ENCODE results near the gene SREBF1. TPM values are rescaled to one million over a fixed set of nuclear protein-coding genes. Genes with fewer than 3 reads are reported as not detected.
A peak's percentile ranks its signal among the peaks of the same experiment; 100 is the strongest.

Gene SREBF1
- total and polyA plus RNA-seq, 7 experiments from 2014 or later: 22.4 to 281 (median 41.3) TPM

- Histone ChIP-seq H3K9me3 (ENCODE audit: control insufficient read depth in 2 of 3, low read length in 3 of 3) (no peaks in the 10 kb centered on the region), H3K36me3 (ENCODE audit: control insufficient read depth in 2 of 3, insufficient read depth in 3 of 3, low read length in 3 of 3) (no peaks in the 10 kb centered on the region), H3K4me3 (ENCODE audit: low read length) (no peak overlapping the region), H3K27me3 (ENCODE audit: control insufficient read depth in 2 of 2, insufficient read depth in 2 of 2, low read length in 2 of 2) (no peaks in the 10 kb centered on the region), H3K27ac (ENCODE audit: low read depth, low read length) (no peak overlapping the region), H3K4me1 (ENCODE audit: control insufficient read depth in 2 of 2, insufficient read depth in 2 of 2, low read length in 2 of 2) (peaks cover 0 to 14% of the 10 kb centered on the region in 2 donors)
- CTCF ChIA-PET: no interaction called here
- Mint-ChIP-seq H3K4me3 (peak overlapping the region in 1 of 10 donors; percentile 62), H3K4me1 (peaks cover 22 to 34% (median 29%) of the 10 kb centered on the region in 7 donors), H3K27ac (peak overlapping the region in 1 of 9 donors; percentile 77), H3K27me3 (no peaks in the 10 kb centered on the region), H3K9me3 (no peaks in the 10 kb centered on the region), H3K36me3 (peaks cover 0 to 3% (median 0%) of the 10 kb centered on the region in 5 donors)
- no peak for DNase-seq
- POLR2A ChIA-PET: interaction anchor here (0.6 to 1.0 kb wide), 4 partner anchors 10 to 74 kb away, joined by 3 to 5 read pairs (median 3); no protein-coding TSS in a partner anchor
- intact Hi-C loops (cut with micrococcal nuclease): no loop called here
- ATAC-seq: no peak
These were observed 69.5 kb downstream of the SREBF1 start for GRCh38 chr17:17767154-17767869.

- H3K27ac ChIP-seq (ENCODE audit: low read depth, low read length): peak overlapping the region; percentile 49
- CTCF ChIA-PET: no interaction called here
- no peak overlapping the region for H3K4me3 ChIP-seq (ENCODE audit: low read length)
- no peaks in the 10 kb centered on the region for H3K36me3 ChIP-seq (ENCODE audit: control insufficient read depth in 2 of 3, insufficient read depth in 3 of 3, low read length in 3 of 3)
- H3K4me1 ChIP-seq (ENCODE audit: control insufficient read depth in 2 of 2, insufficient read depth in 2 of 2, low read length in 2 of 2): peaks cover 0 to 14% of the 10 kb centered on the region in 2 donors
- no peaks in the 10 kb centered on the region for H3K9me3 Mint-ChIP-seq
- peak overlapping the region in 2 of 10 donors; percentile 32 to 62 for H3K4me3 Mint-ChIP-seq
- H3K9me3 ChIP-seq (ENCODE audit: control insufficient read depth in 2 of 3, low read length in 3 of 3): no peaks in the 10 kb centered on the region
- peaks cover 22 to 35% (median 30%) of the 10 kb centered on the region in 7 donors for H3K4me1 Mint-ChIP-seq
- no peaks in the 10 kb centered on the region for H3K27me3 ChIP-seq (ENCODE audit: control insufficient read depth in 2 of 2, insufficient read depth in 2 of 2, low read length in 2 of 2)
- H3K27ac Mint-ChIP-seq: peak overlapping the region in 6 of 9 donors; percentile 43 to 77 (median 65)
- no peaks in the 10 kb centered on the region for H3K27me3 Mint-ChIP-seq
- ATAC-seq (no peak), DNase-seq (no peak)
- POLR2A ChIA-PET: interaction anchor here (0.6 to 1.0 kb wide), 2 partner anchors 13 to 74 kb away, joined by 3 read pairs; no protein-coding TSS in a partner anchor
- H3K36me3 Mint-ChIP-seq: peaks cover 0 to 3% (median 0%) of the 10 kb centered on the region in 5 donors
- intact Hi-C loops (cut with micrococcal nuclease): no loop called here
These were observed 70.1 kb downstream of the SREBF1 start for GRCh38 chr17:17766744-17767120.

GRCh38 chr17:17766077-17766743, 70.6 kb downstream of the SREBF1 start:
- Histone ChIP-seq H3K36me3 (ENCODE audit: control insufficient read depth in 2 of 3, insufficient read depth in 3 of 3, low read length in 3 of 3) (no peaks in the 10 kb centered on the region), H3K9me3 (ENCODE audit: control insufficient read depth in 2 of 3, low read length in 3 of 3) (no peaks in the 10 kb centered on the region), H3K27ac (ENCODE audit: low read depth, low read length) (peak overlapping the region; percentile 49), H3K4me1 (ENCODE audit: control insufficient read depth in 2 of 2, insufficient read depth in 2 of 2, low read length in 2 of 2) (peaks cover 0 to 14% of the 10 kb centered on the region in 2 donors), H3K27me3 (ENCODE audit: control insufficient read depth in 2 of 2, insufficient read depth in 2 of 2, low read length in 2 of 2) (no peaks in the 10 kb centered on the region), H3K4me3 (ENCODE audit: low read length) (no peak overlapping the region)
- DNase-seq (no peak), ATAC-seq (peak; percentile 71)
- peak overlapping the region; percentile 55 to 81 (median 66) for H3K27ac Mint-ChIP-seq
- ChIA-PET CTCF (no interaction called here), POLR2A (no interaction called here)
- no peaks in the 10 kb centered on the region for H3K9me3 Mint-ChIP-seq
- peaks cover 22 to 36% (median 30%) of the 10 kb centered on the region in 7 donors for H3K4me1 Mint-ChIP-seq
- H3K4me3 Mint-ChIP-seq: peak overlapping the region in 7 of 10 donors; percentile 32 to 62 (median 37)
- no peaks in the 10 kb centered on the region for H3K27me3 Mint-ChIP-seq
- intact Hi-C loops (cut with micrococcal nuclease): no loop called here
- peaks cover 0 to 3% (median 0%) of the 10 kb centered on the region in 5 donors for H3K36me3 Mint-ChIP-seq

GRCh38 chr17:17765359-17766076, 71.3 kb downstream of the SREBF1 start:
- DNase-seq: no peak
- H3K36me3 Mint-ChIP-seq: peaks cover 0 to 3% (median 0%) of the 10 kb centered on the region in 5 donors
- peak overlapping the region in 3 of 9 donors; percentile 1 to 55 (median 40) for H3K27ac Mint-ChIP-seq
- intact Hi-C loops (cut with micrococcal nuclease): no loop called here
- Histone ChIP-seq H3K4me1 (ENCODE audit: control insufficient read depth in 2 of 2, insufficient read depth in 2 of 2, low read length in 2 of 2) (peaks cover 0 to 14% of the 10 kb centered on the region in 2 donors), H3K27ac (ENCODE audit: low read depth, low read length) (no peak overlapping the region), H3K27me3 (ENCODE audit: control insufficient read depth in 2 of 2, insufficient read depth in 2 of 2, low read length in 2 of 2) (no peaks in the 10 kb centered on the region), H3K36me3 (ENCODE audit: control insufficient read depth in 2 of 3, insufficient read depth in 3 of 3, low read length in 3 of 3) (no peaks in the 10 kb centered on the region), H3K9me3 (ENCODE audit: control insufficient read depth in 2 of 3, low read length in 3 of 3) (no peaks in the 10 kb centered on the region), H3K4me3 (ENCODE audit: low read length) (no peak overlapping the region)
- ChIA-PET CTCF (no interaction called here), POLR2A (no interaction called here)
- ATAC-seq: no peak
- no peak overlapping the region for H3K4me3 Mint-ChIP-seq
- no peaks in the 10 kb centered on the region for H3K27me3 Mint-ChIP-seq
- H3K9me3 Mint-ChIP-seq: no peaks in the 10 kb centered on the region
- H3K4me1 Mint-ChIP-seq: peaks cover 22 to 36% (median 30%) of the 10 kb centered on the region in 7 donors

- no peaks in the 10 kb centered on the region for H3K27me3 Mint-ChIP-seq
- H3K27ac Mint-ChIP-seq: peak overlapping the region in 7 of 9 donors; percentile 4 to 91 (median 41)
- no peak for ATAC-seq
- intact Hi-C loops (cut with micrococcal nuclease): no loop called here
- H3K4me3 Mint-ChIP-seq: no peak overlapping the region
- no peak for DNase-seq
- peaks cover 0 to 3% (median 0%) of the 10 kb centered on the region in 5 donors for H3K36me3 Mint-ChIP-seq
- no peaks in the 10 kb centered on the region for H3K9me3 Mint-ChIP-seq
- H3K4me1 Mint-ChIP-seq: peaks cover 16 to 42% (median 37%) of the 10 kb centered on the region in 7 donors
- Histone ChIP-seq H3K4me3 (ENCODE audit: low read length) (no peak overlapping the region), H3K4me1 (ENCODE audit: control insufficient read depth in 2 of 2, insufficient read depth in 2 of 2, low read length in 2 of 2) (peaks cover 0 to 14% of the 10 kb centered on the region in 2 donors), H3K36me3 (ENCODE audit: control insufficient read depth in 2 of 3, insufficient read depth in 3 of 3, low read length in 3 of 3) (no peaks in the 10 kb centered on the region), H3K27ac (ENCODE audit: low read depth, low read length) (no peak overlapping the region), H3K27me3 (ENCODE audit: control insufficient read depth in 2 of 2, insufficient read depth in 2 of 2, low read length in 2 of 2) (no peaks in the 10 kb centered on the region), H3K9me3 (ENCODE audit: control insufficient read depth in 2 of 3, low read length in 3 of 3) (no peaks in the 10 kb centered on the region)
- POLR2A ChIA-PET: interaction anchor here (0.5 to 1.1 kb wide), 3 partner anchors 10 to 580 kb away, joined by 3 to 8 read pairs (median 3); no protein-coding TSS in a partner anchor
- CTCF ChIA-PET: interaction anchor here (0.5 kb wide), 1 partner anchor 28 kb away, joined by 4 read pairs; no protein-coding TSS in a partner anchor
These were observed 73.1 kb downstream of the SREBF1 start for GRCh38 chr17:17763734-17764133.

GRCh38 chr17:17763136-17763535, 73.7 kb downstream of the SREBF1 start:
- Histone ChIP-seq H3K9me3 (ENCODE audit: control insufficient read depth in 2 of 3, low read length in 3 of 3) (no peaks in the 10 kb centered on the region), H3K4me3 (ENCODE audit: low read length) (no peak overlapping the region), H3K36me3 (ENCODE audit: control insufficient read depth in 2 of 3, insufficient read depth in 3 of 3, low read length in 3 of 3) (no peaks in the 10 kb centered on the region), H3K27ac (ENCODE audit: low read depth, low read length) (no peak overlapping the region), H3K27me3 (ENCODE audit: control insufficient read depth in 2 of 2, insufficient read depth in 2 of 2, low read length in 2 of 2) (no peaks in the 10 kb centered on the region), H3K4me1 (ENCODE audit: control insufficient read depth in 2 of 2, insufficient read depth in 2 of 2, low read length in 2 of 2) (peaks cover 0 to 19% of the 10 kb centered on the region in 2 donors)
- Mint-ChIP-seq H3K27me3 (no peaks in the 10 kb centered on the region), H3K27ac (peak overlapping the region in 1 of 9 donors; percentile 14), H3K4me3 (no peak overlapping the region), H3K36me3 (peaks cover 0 to 3% (median 0%) of the 10 kb centered on the region in 5 donors), H3K9me3 (peaks cover 0 to 2% (median 0%) of the 10 kb centered on the region in 11 donors), H3K4me1 (peaks cover 16 to 48% (median 40%) of the 10 kb centered on the region in 7 donors)
- ATAC-seq: no peak
- intact Hi-C loops (cut with micrococcal nuclease): no loop called here
- no peak for DNase-seq
- ChIA-PET POLR2A (interaction anchor here (0.5 to 1.1 kb wide), 3 partner anchors 10 to 579 kb away, joined by 3 to 8 read pairs (median 3); no protein-coding TSS in a partner anchor), CTCF (interaction anchor here (0.6 to 2.6 kb wide), 3 partner anchors 14 to 48 kb away, joined by 4 to 7 read pairs (median 5); no protein-coding TSS in a partner anchor)

All from naive thymus-derived CD4-positive, alpha-beta T cell (primary cell).